GM08714 (cell line): ENCODE results near the gene DPP4.
"Not testable (repeated sequence)": the region's sequence is repeated elsewhere in the genome, so short reads cannot be mapped to it uniquely, and the experiment has no call there.

Experiments
- H3K4me3 ChIP-seq: fragments of 200-500 bp; sonication (Bioruptor generic); 2 replicates; pipeline ENCODE4 v1.5.1; 2014; ENCODE audit warnings: mild to moderate bottlenecking, low read length, inconsistent platforms
- ZNF274 ChIP-seq: IDR thresholded peaks from 2 replicates; pipeline ENCODE4 v1.6.1; 2012; ENCODE audit warnings: mild to moderate bottlenecking, low read depth, low read length

Gene DPP4

GRCh38 chr2:161969159-161969558, 104.9 kb downstream of the DPP4 start:
- TF ChIP-seq ZNF274, result no peak
- no peak overlapping the region for H3K4me3 ChIP-seq

- no peak overlapping the region for H3K4me3 ChIP-seq
- TF ChIP-seq ZNF274, result no peak
Observed at GRCh38 chr2:161965994-161966393, 108.0 kb downstream of the DPP4 start.

GRCh38 chr2:161964160-161964559, 109.9 kb downstream of the DPP4 start:
- TF ChIP-seq ZNF274, result no peak
- H3K4me3 ChIP-seq, result no peak overlapping the region

GRCh38 chr2:161962160-161962559, 111.9 kb downstream of the DPP4 start:
- no peak for TF ChIP-seq ZNF274

GRCh38 chr2:161961061-161961460, 113.0 kb downstream of the DPP4 start:
- H3K4me3 ChIP-seq, result no peak overlapping the region
- TF ChIP-seq ZNF274, result no peak

More at GRCh38 chr2:161962160-161962559, 111.9 kb downstream of the DPP4 start:
- H3K4me3 ChIP-seq, result no peak overlapping the region

GRCh38 chr2:161956738-161957137, 117.3 kb downstream of the DPP4 start:
- no peak for TF ChIP-seq ZNF274
- H3K4me3 ChIP-seq, result no peak overlapping the region

GRCh38 chr2:161955211-161955610, 118.8 kb downstream of the DPP4 start:
- TF ChIP-seq ZNF274, result no peak
- H3K4me3 ChIP-seq, result no peak overlapping the region

- H3K4me3 ChIP-seq, result no peak overlapping the region
- no peak for TF ChIP-seq ZNF274
Observed at GRCh38 chr2:161954103-161954502, 119.9 kb downstream of the DPP4 start.

GRCh38 chr2:161953367-161953766, 120.6 kb downstream of the DPP4 start:
- H3K4me3 ChIP-seq, result not testable (repeated sequence)

GRCh38 chr2:161952783-161953191, 121.2 kb downstream of the DPP4 start:
- TF ChIP-seq ZNF274, result no peak
- no peak overlapping the region for H3K4me3 ChIP-seq

GRCh38 chr2:161947836-161948235, 126.2 kb downstream of the DPP4 start:
- TF ChIP-seq ZNF274, result no peak
- no peak overlapping the region for H3K4me3 ChIP-seq

- H3K4me3 ChIP-seq, result no peak overlapping the region
- TF ChIP-seq ZNF274, result no peak
Observed at GRCh38 chr2:161947406-161947805, 126.6 kb downstream of the DPP4 start.

- no peak for TF ChIP-seq ZNF274
- no peak overlapping the region for H3K4me3 ChIP-seq
Observed at GRCh38 chr2:161946489-161947107, 127.4 kb downstream of the DPP4 start.

GRCh38 chr2:161943011-161943410, 131.0 kb downstream of the DPP4 start:
- H3K4me3 ChIP-seq, result no peak overlapping the region
- no peak for TF ChIP-seq ZNF274
